Right lobe of liver (tissue), 6 donors: ENCODE results near the gene DRD4. TPM values are rescaled to one million over a fixed set of nuclear protein-coding genes. Genes with fewer than 3 reads are reported as not detected.

Source experiments
- ATAC-seq, 4 donors: fragments of 200-7000 bp; cut with Tn5 transposase; one replicate each; pipeline ENCODE4 v1.9.1; 2020; ENCODE audit warnings: mild to moderate bottlenecking in 4 of 4, moderate library complexity in 4 of 4
- DNase-seq, 3 donors: peaks; one replicate each; pipeline ENCODE4 v3.0.0-alpha.2; 2020
- H3K27ac ChIP-seq, 3 donors: fragments of 200-600 bp; one replicate each; pipeline ENCODE4 v1.8.0; 2022
- H3K27me3 ChIP-seq, 2 donors: fragments of 200-600 bp; one replicate each; pipeline ENCODE4 v1.8.0; 2022
- H3K36me3 ChIP-seq, 4 donors: fragments of 200-600 bp; sonication (generic) in 1 of 4; one replicate each; pipeline versions ENCODE4 v1.5.1 to v1.8.0; 2017 to 2022; ENCODE audit warnings: control low read depth in 1 of 4
- H3K4me1 ChIP-seq, 4 donors: fragments of 200-600 bp; sonication (generic) in 1 of 4; one replicate each; pipeline versions ENCODE4 v1.5.1 to v1.8.0; 2017 to 2022; ENCODE audit warnings: control low read depth in 1 of 4
- H3K4me3 ChIP-seq, 3 donors: fragments of 200-600 bp; one replicate each; pipeline ENCODE4 v1.8.0; 2022
- H3K9me3 ChIP-seq, 4 donors: fragments of 200-600 bp; sonication (generic) in 1 of 4; one replicate each; pipeline versions ENCODE4 v1.5.1 to v1.8.0; 2017 to 2022; ENCODE audit warnings: control low read depth in 1 of 4
- POLR2A ChIP-seq: fragments of 450-650 bp; IDR thresholded peaks from one replicate; pipeline ENCODE4 v1.6.1; 2017; ENCODE audit warnings: antibody characterized with exemption, mild to moderate bottlenecking
- WGBS: methylation state at CpG from one replicate; pipeline ENCODE4 v1.1.6; 2018; ENCODE audit warnings: low coverage, low lambda C conversion rate; ENCODE audit not compliant: insufficient coverage; ENCODE audit errors: missing lambda C conversion rate; 5-methylcytosine and 5-hydroxymethylcytosine counted together
- intact Hi-C, 2 donors: fragments of 100-400 bp; cut with DNase I; formaldehyde crosslinking; loops; one replicate each; pipeline versions ENCODE4 v1.11.2 to v1.14.1; 2022
- total RNA-seq, 6 experiments: library from RNA; depleted of rRNA in 2 of 6; stranded (reverse); fragments of >200 nt in 2 of 6; fragmentation: NEBNext Ultra II Directional in 3 of 6; extraction: Animal tissue kit (Norgen Biotek cat#: 25700) in 3 of 6; gene quantifications; one replicate each; pipeline versions ENCODE4 v1.1.0 to v1.2.4, GENCODE V29; 2016 to 2023
- TF ChIP-seq, protein P1 (sequence below), 4 donors: fragments of 200-600 bp in 3 of 4; fragments of 450-650 bp in 1 of 4; IDR thresholded peaks; one replicate each; pipeline versions ENCODE4 v1.5.1 to v1.8.0; 2016 to 2022; ENCODE audit warnings: antibody characterized with exemption in 4 of 4, mild to moderate bottlenecking in 2 of 4
- donor health status: DM: no; HTN: yes; CAD: no.
- donor health status: DM: no; HTN: no; CAD: no.
- donor health status: DM: no; HTN: no; CAD: no.
- donor health status: DM: no; HTN: yes; CAD: no.
- donor health status: DM: no; HTN: yes; CAD: no.

Gene DRD4
- total RNA-seq, 6 experiments from 2014 or later = 0.31 to 0.90 (median 0.41) TPM; not detected in 2

DNA sequence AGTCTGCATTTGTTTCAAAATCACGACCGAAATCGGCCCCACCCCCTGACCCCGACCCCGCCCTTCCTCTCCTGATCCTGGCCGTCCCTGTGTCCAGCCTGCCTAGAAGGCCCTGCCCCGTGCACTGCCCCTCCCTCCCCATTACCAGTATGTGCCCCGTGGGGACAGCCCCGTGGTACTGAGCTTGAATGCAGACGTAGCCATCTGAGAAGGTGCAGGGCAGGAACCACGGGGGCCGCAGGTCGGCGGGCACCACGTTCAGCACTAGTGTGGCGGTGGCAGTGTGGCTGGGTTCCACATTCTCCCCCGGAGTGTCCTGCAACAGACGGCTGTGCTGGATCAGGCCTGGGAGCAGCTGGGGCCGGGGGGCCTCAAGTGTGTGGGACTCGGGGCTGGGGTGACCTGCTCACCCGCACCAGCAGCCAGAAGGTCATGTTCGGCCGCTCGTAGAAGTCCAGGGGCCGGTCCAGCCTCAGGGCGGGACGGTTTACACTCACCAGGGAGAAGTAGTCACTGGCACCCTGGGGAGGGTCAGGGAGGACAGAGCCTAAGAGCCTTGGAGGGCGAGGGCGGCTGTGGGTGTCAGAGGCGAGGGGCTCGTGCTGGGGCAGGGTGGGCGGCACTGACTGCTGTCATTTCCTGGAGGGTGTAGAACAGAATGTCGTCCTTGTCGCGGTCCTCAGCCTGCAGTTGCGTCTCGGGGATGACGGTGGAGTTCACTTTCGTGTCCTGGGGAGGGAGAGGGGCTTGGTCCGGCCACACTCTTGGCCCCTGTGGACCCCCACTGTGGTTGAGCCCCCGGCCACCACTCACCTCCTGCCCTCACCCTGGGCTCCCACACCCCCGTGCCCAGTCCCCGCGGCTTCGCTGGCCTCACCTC lies 15.9 kb upstream of the DRD4 start:
- H3K27me3 ChIP-seq = no peaks in the 10 kb centered on the region
- 73% methylated on average over 5 of the region's 45 CpGs for WGBS
- H3K36me3 ChIP-seq = no peaks in the 10 kb centered on the region
- no peaks in the 10 kb centered on the region for H3K9me3 ChIP-seq
- DNase-seq = peak in 2 of 3 donors; percentile 25 to 56
- TF ChIP-seq POLR2A = no peak
- TF ChIP-seq, protein P1, sequence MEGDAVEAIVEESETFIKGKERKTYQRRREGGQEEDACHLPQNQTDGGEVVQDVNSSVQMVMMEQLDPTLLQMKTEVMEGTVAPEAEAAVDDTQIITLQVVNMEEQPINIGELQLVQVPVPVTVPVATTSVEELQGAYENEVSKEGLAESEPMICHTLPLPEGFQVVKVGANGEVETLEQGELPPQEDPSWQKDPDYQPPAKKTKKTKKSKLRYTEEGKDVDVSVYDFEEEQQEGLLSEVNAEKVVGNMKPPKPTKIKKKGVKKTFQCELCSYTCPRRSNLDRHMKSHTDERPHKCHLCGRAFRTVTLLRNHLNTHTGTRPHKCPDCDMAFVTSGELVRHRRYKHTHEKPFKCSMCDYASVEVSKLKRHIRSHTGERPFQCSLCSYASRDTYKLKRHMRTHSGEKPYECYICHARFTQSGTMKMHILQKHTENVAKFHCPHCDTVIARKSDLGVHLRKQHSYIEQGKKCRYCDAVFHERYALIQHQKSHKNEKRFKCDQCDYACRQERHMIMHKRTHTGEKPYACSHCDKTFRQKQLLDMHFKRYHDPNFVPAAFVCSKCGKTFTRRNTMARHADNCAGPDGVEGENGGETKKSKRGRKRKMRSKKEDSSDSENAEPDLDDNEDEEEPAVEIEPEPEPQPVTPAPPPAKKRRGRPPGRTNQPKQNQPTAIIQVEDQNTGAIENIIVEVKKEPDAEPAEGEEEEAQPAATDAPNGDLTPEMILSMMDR (IDR thresholded peaks at IDR 0.05) = no peak
- ATAC-seq = no peak
- H3K4me1 ChIP-seq = peaks cover 0 to 12% (median 3%) of the 10 kb centered on the region in 4 donors
- H3K4me3 ChIP-seq = no peak overlapping the region
- intact Hi-C loops = no loop called here
- no peak overlapping the region for H3K27ac ChIP-seq

DNA sequence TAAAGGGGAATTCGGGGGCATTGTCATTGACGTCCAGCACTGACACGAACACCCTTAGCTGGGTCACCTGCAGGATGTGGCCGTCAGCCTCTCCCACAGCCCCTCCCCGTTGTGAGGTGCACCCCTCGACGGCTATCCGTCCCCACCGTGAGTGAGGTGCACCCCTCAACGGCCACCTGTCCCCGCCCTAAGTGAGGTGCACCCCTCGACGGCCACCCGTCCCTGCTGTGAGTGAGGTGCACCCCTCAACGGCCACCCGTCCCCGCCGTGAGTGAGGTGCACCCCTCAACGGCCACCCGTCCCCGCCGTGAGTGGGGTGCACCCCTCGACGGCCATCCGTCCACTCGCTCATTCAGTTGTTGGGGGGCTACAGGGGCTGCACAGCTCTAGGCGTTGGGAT lies 15.2 kb upstream of the DRD4 start:
- TF ChIP-seq, protein P1 (IDR thresholded peaks at IDR 0.05) = no peak
- no peak for TF ChIP-seq POLR2A
- Histone ChIP-seq H3K27ac (no peak overlapping the region), H3K4me1 (peaks cover 0 to 9% (median 0%) of the 10 kb centered on the region in 4 donors), H3K36me3 (no peaks in the 10 kb centered on the region), H3K9me3 (no peaks in the 10 kb centered on the region), H3K27me3 (no peaks in the 10 kb centered on the region), H3K4me3 (no peak overlapping the region)
- no peak for DNase-seq
- intact Hi-C loops = no loop called here
- WGBS = 72% methylated on average over 21 of the region's 27 CpGs
- no peak for ATAC-seq

DNA sequence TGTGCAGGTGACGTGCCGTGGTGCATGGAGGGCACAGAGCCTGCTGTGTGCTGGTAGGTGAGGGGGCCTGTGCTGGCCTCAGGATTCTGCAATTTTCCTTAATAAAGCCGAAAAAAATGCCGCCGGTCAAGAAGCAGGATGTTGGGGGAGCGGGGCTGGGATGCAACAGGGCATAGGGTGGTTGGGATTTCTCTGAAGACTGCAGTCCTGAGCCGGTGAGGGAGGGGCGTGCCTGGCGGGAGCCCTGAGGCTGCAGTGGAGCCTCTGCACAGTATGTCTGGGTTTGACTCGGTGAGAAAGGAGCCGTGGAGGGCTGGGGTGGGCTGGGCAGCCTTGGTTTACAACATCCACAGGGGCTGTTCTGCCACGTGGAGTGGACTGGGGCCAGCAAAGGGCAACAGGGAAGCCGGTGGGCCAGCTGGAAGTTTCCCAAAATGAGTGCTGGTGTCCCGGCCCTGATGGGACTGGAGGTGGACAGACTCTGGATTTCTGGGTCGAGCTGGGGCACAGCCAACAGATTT lies 13.7 kb upstream of the DRD4 start:
- no peaks in the 10 kb centered on the region for H3K27me3 ChIP-seq
- H3K27ac ChIP-seq = no peak overlapping the region
- ATAC-seq = no peak
- no peaks in the 10 kb centered on the region for H3K36me3 ChIP-seq
- intact Hi-C loops = no loop called here
- H3K4me1 ChIP-seq = peaks cover 0 to 9% (median 0%) of the 10 kb centered on the region in 4 donors
- DNase-seq = peak in 2 of 3 donors; percentile 49 to 53
- TF ChIP-seq, protein P1 (IDR thresholded peaks at IDR 0.05) = no peak
- TF ChIP-seq POLR2A = no peak
- no peaks in the 10 kb centered on the region for H3K9me3 ChIP-seq
- WGBS = 100% methylated on average over 2 of the region's 15 CpGs
- no peak overlapping the region for H3K4me3 ChIP-seq

DNA sequence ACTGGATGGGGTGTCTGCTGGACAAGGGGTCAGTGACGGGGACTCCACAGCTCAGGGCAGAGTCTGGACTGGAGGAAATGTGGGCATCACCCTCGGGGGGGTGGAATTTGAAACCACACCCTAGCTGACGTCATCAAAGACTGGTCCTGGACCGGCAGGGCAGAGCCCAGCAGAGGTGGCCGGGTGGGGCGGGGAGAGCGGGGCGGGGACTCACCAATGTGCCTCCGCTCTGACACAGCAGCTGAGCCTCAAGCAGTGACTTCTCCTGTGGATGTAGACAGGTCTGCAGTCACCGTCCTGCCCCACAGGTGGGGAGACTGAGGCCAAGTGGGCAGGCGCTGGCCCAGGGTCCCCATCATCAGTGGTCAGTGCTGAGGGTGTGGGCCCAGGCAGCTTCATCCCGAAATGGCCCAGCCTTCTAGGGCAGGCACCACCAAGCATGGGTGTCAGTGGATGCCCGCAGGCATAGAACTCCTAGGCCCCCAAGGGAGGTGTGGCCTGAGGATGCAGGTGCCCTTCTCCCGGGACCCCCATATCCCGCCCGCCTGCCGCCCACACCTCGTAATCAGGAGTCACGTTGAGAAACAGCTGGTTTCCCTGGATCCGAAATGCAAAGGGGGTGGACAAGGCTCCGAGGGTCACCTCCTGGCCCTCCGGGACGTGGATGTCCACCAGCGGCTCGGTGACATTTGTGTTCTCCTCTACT lies 12.9 kb upstream of the DRD4 start:
- Histone ChIP-seq H3K36me3 (no peaks in the 10 kb centered on the region), H3K4me3 (peak overlapping the region; percentile 47 to 56 (median 56)), H3K27ac (peak overlapping the region in 1 of 3 donors; percentile 24), H3K9me3 (no peaks in the 10 kb centered on the region), H3K27me3 (no peaks in the 10 kb centered on the region), H3K4me1 (peaks cover 0 to 9% (median 0%) of the 10 kb centered on the region in 4 donors)
- intact Hi-C loops = no loop called here
- DNase-seq (peak; percentile 76 to 86 (median 82)), ATAC-seq (peak; percentile 72 to 85 (median 76))
- no peak for TF ChIP-seq POLR2A
- TF ChIP-seq, protein P1 (IDR thresholded peaks at IDR 0.05) = no peak
- WGBS = no CpG with 5 or more reads among the region's 25 CpGs
